Measurements from ENCODE around the gene TMEM266.

TMEM266 gene

DNA sequence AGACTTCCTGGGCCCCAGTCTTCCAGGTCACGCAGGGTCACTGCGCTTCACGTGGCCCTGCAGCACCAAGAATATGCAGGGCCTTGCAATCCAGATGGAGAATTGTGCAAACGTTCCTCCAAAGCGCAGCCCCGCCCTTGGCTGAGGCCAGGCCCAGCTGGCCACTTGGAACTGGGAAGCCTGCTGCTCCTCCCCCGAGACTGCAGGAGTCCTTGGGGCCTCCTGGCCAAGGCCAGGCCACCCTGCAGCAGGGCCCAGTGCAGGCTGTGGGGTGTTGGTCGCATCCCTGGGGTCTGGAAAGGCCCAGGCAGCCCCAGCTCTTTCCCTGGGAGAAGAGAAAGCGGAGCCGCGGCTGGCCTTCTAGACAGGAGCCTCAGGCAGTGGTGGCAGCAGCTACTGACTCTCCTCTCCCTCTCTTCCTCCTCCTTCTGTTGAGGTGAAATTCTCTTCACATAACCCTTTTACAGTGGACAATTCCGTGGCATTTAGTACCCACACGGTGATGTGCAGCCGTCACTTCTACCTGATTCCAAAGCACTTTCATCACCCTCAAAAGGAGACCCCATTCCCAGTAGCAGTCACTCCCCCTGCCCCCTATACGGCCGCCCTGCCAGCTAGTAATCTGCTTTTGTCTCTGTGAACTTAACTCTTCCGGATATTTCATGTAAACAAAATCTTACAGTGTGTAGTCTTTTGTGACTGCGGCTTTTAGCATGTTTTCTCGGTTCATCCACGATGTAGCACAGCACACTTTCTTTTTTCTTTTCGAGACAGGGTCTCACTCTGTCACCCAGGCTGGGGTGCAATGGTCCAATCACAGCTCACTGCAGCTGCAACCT, 103.9 kb downstream of the TMEM266 start:
- DNase-seq = no peak

DNA sequence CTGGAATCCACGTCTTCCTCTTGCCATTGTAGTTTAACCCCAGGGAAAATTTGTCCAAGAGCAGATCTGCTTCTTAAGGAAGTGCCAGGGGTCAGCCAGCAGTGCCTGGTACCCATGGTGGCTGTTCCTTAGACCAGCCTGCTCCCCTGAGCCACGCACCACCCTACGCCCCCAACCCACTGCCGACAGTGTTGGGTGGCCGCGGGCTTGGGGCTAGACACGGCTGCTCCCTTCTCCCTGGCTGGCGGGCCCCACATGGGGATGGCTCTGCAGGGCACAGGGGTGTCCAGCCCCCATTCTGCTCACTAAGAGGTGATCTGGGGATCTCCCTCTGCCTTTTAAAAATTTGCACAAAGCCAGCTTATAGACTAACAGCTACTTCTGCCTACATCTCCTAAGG, 104.8 kb downstream of the TMEM266 start:
- no peak for DNase-seq

DNA sequence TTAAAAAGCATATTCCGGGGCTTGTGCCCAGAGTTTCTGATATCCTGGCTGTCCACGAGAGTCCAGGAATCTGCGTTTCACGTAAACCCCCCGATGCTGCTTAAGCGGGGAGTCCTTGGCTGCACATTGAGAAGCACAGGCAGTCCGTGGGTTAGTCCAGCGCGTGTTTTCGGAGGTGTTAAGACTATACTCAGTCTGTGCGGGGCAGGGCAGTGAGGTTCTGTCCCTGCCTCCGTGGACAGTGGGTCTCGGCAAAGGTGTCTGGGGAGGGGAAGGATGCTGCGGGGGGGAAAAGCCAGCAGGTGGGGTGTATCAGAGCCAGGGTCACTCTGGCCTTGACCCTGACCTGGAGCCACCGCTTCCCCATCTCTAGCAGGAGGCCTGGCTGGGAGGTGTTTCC, 106.2 kb downstream of the TMEM266 start:
- DNase-seq = no peak

DNA sequence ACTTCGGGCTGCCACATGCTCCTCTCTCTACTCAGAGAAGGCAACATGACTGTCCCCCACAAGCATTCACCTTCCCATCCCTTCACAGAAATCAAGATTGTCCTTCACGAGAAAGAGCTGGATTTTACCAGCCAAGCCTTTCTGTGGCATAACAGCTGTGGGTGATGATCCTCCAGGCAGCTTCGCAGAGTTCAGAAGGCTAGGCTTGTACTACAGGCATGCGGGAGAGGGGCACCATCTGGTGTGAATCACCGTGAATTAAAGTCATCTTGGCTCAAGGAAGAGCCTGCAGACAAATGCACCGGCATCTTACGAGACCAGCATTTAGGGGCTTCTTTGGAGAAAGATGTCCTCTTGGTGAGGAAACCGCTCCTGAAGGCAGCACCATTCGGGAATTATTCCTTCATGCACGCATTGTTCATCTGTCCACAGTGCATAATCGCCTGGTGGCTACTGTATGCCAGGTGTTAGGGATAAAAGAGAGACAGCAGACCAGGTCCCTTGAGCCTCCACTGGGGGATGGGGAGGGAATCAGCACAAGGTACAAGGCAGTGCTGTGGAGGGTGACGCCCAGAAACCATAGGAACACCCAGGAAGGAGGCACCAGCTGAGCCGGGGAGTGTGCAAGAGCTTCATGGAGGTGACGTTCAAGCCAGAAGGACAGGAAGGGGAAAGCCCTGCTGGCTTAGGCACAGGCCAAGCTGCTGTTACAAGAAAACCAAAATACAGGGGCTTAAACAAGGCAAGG, 108.6 kb downstream of the TMEM266 start:
- no peak for DNase-seq

DNA sequence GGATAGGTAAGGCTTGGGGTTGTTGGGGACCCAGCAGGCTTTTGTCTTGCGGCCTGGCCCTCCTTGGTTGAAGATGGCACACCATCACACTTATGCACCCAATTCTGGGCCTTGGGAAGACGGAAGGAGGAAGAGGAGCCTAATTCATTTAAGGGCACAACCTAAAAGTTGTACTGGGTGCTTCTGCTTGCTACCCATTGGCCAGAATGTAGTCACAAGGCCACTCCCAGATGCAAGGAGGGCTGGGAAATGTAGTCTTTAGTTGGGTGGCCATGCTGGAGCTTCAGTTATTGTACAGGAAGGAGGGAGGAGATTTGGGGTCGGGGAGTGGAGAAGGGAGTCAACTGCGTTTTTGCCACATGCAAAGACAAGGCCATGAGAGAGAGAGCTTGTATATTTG, 109.2 kb downstream of the TMEM266 start:
- peak in 1 of 2 experiments; percentile 28 for DNase-seq

DNA sequence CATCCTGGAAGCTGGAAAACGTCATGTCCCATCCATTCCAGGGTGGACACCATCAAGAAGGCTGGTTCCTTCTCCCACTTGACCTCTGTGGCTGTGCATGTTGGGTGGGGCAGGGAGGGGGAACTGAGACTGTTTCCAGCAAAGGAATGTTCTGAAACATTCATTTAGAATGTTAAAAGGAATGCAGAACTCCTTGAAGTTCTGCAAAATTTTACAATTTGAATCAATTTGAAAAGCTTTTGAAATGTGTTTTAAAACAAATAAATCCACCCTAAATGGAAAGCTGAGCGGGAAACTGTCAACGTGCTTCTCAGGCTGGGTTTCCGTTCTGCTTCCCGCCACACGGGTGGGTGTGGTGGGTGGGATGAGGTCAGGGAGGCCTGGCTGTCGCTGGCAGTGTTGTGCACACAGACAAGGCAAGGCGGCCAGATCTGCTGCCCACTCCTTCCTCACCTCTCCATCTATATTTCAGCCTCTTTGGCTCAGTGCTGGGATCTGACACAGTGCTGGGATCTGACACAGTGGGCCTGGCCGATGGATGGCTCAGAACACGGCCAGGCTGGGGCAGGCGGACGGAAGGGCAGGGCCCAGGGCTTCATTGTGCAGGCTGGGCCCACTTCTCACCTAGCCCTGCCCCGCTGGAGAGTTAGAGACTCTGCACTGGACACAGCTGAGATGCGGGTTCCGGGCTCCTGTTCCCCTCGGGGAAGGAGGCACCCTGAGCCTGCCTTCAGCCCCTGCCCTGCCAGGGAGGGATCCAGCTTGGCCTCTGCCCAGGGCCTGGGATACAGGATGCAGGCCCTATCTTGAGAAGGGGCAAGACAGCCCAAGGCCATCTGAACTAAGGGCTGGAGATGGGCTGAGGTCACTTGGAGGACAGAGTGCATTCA, 110.4 kb downstream of the TMEM266 start:
- DNase-seq = no peak

DNA sequence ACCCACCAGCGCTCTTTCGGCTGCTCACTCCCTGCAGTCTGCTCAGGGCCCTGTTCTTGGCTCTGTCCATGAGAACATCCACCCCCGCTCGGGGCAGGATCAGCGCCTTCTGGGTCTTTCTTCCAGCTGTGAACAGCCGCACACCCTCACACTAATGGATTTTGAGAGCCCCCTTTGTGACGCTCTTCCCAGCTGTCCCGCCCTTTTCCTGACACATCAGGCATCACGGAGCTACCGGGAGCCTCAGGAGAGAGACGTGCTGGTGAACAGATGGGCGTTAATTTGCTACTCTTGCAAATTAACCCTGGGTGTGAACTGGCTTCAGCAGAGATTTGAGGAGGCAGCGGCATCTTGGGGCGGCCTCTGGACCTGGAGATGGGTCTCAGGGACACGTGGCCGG, 113.0 kb downstream of the TMEM266 start:
- no peak for DNase-seq

DNA sequence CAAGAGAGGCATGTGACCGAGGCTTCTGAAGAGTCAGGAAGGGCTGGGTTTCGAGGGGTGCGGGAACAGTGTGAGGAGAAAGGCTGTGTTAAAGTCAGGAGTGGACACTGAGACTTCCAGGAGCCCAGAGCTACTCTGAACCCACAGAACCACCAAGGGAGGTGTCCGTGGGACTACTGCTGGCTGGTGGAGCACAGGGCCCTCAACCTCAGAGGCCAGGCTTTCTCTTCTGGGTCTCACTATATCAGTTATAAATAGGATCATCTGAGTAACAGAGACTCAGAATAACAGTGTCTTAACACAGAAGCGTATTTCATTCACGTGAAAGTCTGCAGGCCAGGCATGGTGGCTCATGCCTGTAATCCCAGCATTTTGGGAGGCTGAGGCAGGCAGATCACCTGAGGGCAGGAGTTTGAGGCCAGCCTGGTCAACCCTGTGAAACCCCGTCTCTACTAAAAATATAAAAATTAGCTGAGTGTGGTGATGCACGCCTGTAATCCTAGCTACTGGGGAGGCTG, 113.6 kb downstream of the TMEM266 start:
- DNase-seq = no peak

DNA sequence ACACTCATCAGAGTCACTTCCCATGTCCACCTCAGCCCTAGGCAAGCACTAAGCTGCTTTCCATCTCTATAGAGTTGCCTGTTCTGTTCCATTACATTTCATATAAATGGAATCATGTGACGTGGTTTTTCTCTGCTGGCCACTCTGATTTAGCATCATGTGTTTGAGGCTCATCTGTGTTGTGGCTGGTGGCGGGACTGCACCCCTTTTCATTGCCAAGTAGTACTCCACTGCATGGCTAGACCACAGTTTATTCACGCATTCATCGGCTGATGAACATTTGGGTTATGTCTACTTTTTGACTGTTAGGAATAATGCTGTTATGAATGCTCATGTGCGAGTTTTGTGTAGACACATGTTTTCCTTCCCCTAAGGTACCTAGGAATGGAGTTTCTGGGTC, 114.9 kb downstream of the TMEM266 start:
- DNase-seq = no peak

DNA sequence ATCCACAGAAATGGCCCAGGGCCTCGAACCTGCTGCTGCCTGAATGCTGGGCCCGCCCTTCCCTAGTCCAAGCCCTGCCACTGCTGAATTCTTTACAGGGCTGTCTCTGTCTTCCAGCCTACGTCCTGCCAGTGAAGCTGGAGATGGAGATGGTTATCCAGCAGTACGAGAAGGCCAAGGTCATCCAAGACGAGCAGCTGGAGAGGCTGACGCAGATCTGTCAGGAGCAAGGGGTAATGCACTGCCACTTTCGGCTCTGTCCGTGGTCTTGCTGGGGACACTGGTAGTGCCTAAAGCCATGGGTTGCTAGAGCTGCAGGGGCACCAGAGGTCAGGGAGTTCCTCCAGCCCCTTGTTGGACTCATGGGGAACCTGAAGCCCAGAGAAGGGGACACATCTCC, 115.7 kb downstream of the TMEM266 start:
- no peak for DNase-seq

DNA sequence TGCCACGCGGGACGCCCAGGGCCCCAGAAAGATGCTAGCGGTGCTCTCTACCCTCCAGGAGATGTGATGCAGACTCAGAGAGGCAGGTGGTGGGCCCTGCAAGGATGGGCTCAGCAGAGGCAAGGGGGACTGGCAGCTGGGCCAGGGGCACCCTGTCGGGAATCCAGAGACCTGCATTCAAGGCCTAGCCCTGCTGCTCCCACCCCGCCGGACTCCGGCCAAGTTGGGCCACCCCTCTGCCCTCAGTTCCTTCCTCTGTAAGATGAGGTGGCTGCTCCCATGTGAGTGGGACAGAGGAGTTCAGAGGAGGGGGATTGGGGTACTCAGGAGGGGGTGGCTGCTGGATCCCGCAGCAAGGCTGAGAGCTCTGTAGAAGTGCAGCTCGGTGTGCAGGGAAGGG, 116.3 kb downstream of the TMEM266 start:
- no peak for DNase-seq

DNA sequence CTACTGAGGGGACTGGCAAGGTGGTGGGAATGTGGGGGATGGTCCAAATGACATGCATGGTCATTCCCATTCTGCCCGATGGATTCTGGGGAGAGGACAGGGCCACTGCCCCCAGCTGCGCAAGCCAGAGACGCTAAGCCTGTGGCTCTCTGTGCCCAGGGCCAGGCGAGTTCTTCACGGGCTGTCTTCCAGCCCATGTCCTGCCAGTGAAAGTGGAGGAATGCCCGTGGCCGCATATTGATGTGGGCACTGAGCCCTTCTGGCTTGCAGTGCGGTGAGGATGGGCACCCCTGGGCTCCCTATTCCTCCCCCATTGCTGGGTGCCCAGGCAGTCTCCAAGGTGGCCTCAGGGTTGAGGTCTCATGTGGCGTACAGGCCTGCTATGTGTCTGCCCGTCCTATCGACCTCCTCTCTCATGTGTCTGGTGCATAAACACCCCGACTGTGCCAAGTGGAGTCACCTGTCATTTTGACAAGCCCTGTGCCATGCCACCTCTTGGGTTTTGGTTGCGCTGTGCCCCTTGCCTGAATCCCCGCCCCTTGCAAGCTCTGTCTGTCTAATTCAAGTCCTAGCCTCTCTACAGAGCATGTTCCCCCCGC, 116.8 kb downstream of the TMEM266 start:
- DNase-seq = no peak

DNA sequence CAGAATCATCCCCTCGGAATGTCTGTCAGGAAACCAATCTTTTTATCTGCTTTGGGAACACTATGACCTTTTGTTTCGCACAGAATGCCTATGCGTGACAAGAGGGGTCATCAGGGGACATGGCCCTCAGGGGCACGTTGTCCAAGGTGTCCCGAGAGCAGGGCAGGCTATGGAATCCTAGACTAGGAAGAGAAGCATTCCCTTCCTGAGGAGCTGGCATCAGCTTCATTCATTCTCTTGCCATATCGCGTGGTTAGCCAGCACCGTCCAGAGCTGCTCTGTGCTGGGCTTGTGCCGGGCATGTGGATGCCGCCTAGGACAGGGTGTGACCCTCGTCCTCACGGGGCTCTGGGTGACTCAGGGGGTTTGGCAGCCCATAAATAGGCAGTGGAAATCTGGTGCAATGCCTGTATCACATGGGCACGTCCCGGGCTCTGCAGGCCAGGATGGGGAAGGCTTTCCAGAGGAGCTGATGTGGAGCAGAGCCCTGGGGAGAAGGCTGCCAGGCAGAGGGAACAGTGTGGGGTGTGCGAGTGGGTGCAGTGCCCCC, 117.8 kb downstream of the TMEM266 start:
- DNase-seq = no peak

DNA sequence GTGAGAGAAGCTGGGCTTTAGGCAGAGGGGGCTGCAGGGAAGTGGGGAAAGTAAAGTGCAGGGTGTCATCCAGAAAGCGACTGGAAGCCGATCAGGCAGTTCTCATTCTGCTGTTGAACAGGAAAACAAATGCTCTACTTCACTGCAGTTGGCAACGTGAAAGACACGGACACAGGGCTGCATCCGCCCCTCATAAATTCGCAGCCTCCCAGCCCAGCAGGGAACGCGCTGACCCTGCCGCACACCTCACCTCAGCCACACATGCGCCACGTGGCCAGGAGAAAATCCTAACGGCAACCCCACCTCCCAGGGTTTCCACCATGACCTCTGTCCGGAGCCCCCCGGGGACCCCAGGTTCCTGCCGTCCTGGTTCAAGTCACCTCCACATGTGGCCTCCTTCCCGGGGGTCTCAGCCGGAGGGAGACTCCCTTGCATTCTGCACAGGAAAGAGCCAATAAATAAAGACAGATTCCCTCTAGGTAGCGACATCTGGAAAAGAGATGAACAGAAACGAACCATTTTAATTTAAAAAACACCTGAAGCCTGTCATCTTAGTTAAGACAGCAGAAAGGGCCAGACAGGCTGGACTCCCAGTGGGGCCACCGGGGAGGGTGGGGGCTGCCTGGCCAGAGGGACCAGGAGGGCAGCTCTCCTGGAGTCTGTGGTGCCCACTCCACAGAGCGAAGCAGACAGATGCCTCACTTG, 118.7 kb downstream of the TMEM266 start:
- no peak for DNase-seq

DNA sequence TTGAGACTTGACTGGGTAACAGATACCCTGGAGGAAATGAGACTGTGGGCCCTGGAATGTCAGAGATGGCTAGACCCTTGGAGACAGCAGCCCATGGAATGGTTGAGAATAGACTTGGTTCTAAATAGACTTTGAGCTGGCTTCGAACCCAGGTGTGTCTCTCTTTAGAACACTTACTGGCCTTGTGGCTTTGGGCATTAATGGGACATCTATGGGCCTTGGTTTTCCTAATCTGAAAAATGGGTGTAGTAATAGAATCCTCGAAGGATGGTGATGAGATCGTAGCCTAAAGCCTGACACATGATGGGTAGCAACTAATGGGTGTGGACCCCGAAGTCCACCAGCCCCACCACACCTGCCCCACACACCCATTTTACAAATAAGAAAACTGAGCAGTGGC, 119.2 kb downstream of the TMEM266 start:
- DNase-seq = no peak

DNA sequence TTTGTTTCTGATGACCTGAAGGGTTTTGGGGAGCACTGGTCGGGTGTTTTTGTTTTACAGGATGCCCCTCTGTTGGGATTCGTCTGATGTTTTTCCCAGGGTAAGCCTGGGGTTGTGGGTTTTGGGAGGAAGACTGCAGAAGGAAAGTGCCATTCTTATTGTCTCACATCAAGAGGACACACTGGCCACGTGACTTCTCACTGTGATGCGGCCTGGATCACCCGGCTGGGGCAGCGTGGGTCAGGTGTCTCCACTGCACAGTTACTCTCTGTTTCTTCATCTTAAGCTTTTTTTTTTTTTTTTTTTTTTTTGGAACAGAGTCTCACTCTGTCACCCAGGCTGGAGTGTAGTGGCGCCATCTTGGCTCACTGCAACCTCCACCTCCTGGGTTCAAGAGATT, 120.5 kb downstream of the TMEM266 start:
- DNase-seq = no peak

DNA sequence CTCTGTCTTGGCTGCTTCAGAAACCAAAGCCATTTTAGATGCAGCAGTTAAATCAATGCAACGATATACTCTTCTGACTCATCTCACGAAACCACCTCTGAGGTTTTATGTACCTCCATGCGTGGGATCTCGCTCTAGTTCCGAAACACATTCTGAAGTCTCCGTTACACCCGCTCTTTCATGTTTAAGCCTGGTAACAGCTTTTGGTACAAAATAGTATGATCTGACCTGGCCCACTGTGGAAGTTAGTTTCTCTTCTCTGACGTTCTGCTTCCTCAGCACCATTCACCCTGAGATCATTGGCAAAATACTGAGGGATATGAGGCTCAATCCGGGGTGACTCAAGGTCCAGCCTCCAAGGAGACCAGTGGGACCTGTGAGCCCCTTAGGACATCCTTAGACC, 121.9 kb downstream of the TMEM266 start:
- no peak for DNase-seq

DNA sequence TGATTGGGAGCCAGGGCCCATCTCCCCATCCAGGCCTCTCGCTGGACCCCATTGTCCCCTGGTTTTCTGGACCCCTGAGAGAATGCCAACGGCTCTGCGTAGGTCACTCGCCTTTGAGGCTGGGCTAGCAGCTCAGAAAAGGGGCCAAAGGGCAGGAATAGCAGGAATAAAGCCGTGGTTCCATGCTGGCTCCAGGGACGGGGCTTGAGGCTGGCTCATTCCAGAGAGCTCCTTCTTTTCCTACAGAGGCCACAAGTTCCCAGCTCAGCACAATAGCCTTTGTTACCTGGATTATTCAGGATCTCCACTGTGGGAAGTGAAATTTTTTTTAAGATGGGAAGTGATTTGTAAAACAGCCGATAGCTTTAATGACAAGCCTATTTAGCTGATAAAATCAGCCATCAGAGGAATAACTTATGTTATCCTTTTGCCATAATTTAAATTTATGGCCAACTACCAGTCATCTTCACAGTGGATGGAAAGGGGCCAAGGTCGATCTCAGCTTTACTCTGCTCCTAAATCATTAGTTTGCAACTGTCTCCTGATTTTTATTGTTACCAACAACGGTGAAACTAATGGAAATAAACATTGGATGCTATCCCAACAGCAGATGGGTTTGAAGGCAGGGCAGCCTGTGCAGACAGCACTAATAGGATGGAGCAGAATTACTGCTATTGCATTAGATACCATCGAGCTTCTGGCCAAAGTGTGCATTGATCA, 124.3 kb downstream of the TMEM266 start:
- no peak for DNase-seq

DNA sequence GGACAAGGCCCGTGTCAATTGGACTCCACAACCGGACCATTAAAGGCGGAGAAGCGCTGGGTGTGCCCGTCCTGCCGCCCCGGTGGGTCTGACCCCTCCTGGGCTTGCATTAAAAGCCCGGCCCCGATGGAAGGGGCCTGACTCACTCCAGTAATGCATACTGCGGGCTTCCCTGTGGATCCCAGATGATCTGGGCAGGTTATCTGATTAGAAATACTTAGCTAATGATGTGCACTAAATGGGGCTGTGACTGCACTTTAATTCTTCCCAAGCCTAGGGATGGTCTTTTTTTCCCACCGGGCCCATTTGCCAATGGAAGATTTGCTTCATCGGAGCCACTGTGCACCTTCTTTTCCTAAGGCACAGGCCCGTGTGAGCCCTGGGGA, 124.9 kb downstream of the TMEM266 start:
- no peak for DNase-seq

DNA sequence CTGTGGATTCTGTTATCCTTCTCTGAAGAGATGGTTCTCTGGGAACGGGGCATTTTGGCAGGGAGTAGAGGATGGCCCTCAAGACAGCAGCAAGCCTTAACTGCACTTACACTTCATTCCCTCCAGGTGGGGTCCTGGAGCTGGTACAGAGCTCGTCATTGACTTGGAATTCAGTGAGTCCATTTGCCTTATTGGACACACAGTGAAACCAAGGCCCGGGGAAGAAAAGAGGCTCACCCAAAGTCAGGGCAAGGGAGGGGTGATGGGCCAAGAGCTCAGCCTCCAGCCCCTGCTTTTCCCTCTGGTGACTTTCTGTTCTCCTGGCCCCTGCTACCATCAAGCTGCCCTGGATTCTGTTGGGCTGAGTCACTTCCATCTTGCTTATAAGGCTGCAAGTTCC, 125.9 kb downstream of the TMEM266 start:
- peak; percentile 20 to 56 for DNase-seq

DNA sequence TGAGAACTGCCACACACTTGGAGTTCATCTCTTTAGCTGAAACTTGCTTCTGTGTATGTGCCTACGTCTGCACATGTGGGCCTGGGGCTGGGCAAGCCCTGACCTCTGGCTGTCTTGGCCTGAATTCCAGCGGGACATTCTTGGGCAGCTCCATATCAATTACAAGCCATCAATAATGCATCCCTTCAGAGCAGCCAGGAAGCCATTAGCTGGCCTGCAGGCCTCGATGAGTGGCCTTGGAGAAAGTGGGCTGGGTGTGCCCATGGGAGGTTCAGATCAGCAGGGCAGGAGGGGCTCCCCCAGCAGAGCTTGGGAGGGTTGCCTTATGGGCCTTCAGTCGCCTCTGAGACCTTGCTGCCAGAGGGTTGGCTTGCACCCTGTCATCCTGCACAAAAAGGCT, 127.4 kb downstream of the TMEM266 start:
- DNase-seq = no peak

Data from NCI-H526 (cell line).